PFSK-1 (cell line): ENCODE data around the gene SCGB1A1.

ENCODE experiments used
- FOXP2 ChIP-seq: optimal IDR thresholded peaks from 2 replicates; pipeline ENCODE3; 2011; ENCODE audit warnings: borderline replicate concordance, control low read depth, inconsistent platforms; ENCODE audit not compliant: insufficient read depth; ENCODE audit errors: extremely low read length, extremely low read depth
- POLR2AphosphoS5 ChIP-seq: IDR thresholded peaks from 2 replicates; pipeline ENCODE4 v1.6.1; 2012; ENCODE audit warnings: low read depth, mild to moderate bottlenecking, control low read depth, low read length, moderate library complexity
- SIN3A ChIP-seq: IDR thresholded peaks from 2 replicates; pipeline ENCODE4 v1.6.1; 2012; ENCODE audit warnings: mild to moderate bottlenecking, low read length, moderate library complexity, borderline replicate concordance; ENCODE audit not compliant: insufficient read depth
- TAF1 ChIP-seq: IDR thresholded peaks from 2 replicates; pipeline ENCODE4 v1.6.1; 2012; ENCODE audit warnings: low read length, control low read depth, borderline replicate concordance; ENCODE audit not compliant: insufficient read depth
- TF ChIP-seq, protein P1 (sequence below), 2 experiments: IDR thresholded peaks; 2 replicates each; pipeline versions ENCODE4 v1.6.1 to v1.8.0; 2011 to 2012; ENCODE audit warnings: low read depth in 2 of 2, low read length in 2 of 2, control low read depth in 1 of 2, inconsistent platforms in 1 of 2, mild to moderate bottlenecking in 1 of 2, moderate library complexity in 1 of 2; ENCODE audit not compliant: insufficient read depth in 1 of 2

Gene SCGB1A1

DNA sequence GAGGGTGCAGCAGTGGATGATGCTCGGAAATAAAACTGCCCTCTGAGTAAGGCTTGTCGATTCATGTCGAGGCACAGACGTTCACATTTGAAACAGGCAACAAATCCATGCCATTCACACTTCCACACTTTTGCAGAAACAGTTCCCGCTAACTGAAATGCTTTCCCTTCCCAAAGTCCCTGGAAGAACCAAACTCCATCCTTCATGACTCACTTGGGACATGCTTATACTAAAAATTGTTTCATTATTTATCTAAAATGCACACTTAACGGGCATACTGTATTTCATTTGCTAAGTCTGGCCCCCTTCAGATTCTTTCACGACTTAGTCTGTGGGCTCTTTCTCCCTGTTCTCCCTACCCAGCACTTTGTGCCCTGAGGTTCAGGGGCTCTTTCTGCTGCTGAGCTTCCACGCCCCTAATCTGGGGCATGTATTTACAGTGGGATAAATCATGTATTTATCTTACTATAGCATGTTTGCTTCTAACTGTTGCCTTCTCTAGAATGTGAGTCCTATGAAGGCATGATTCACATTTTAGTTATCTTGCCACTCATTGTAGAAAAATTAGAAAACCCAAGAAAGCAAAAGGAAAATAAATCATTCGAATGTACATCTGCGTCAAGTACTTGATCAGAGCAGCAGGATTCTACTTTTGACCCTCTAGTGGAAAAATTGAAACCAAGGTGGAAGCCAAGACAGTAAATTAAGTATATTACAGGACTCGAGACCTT lies 12.5 kb downstream of the SCGB1A1 start:
- TF ChIP-seq, protein P1, sequence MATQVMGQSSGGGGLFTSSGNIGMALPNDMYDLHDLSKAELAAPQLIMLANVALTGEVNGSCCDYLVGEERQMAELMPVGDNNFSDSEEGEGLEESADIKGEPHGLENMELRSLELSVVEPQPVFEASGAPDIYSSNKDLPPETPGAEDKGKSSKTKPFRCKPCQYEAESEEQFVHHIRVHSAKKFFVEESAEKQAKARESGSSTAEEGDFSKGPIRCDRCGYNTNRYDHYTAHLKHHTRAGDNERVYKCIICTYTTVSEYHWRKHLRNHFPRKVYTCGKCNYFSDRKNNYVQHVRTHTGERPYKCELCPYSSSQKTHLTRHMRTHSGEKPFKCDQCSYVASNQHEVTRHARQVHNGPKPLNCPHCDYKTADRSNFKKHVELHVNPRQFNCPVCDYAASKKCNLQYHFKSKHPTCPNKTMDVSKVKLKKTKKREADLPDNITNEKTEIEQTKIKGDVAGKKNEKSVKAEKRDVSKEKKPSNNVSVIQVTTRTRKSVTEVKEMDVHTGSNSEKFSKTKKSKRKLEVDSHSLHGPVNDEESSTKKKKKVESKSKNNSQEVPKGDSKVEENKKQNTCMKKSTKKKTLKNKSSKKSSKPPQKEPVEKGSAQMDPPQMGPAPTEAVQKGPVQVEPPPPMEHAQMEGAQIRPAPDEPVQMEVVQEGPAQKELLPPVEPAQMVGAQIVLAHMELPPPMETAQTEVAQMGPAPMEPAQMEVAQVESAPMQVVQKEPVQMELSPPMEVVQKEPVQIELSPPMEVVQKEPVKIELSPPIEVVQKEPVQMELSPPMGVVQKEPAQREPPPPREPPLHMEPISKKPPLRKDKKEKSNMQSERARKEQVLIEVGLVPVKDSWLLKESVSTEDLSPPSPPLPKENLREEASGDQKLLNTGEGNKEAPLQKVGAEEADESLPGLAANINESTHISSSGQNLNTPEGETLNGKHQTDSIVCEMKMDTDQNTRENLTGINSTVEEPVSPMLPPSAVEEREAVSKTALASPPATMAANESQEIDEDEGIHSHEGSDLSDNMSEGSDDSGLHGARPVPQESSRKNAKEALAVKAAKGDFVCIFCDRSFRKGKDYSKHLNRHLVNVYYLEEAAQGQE (IDR thresholded peaks at IDR 0.05; ENCODE audit: insufficient read depth in 1 of 2, low read depth in 2 of 2, low read length in 2 of 2): no peak
- TF ChIP-seq SIN3A (no peak), FOXP2 (no peak)

DNA sequence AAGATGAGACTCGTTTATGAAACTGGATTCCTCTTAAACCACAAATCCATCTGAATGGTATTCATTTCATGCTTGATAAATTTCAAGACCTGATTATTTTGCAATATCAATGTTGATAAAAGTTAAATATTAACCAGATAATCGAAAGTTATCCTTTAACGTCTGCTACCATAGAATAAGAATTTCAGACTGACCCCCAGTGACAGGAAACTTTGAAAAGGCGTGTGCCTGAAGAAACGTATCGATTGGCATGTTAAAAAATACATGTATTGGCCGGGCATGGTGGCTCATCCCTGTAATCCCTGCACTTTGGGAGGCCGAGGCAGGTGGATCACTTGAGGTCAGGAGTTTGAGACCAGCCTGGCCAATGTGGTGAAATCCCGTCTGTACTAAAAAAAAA lies 13.9 kb downstream of the SCGB1A1 start:
- TF ChIP-seq, protein P1 (IDR thresholded peaks at IDR 0.05; ENCODE audit: insufficient read depth in 1 of 2, low read depth in 2 of 2, low read length in 2 of 2): no peak
- TF ChIP-seq POLR2AphosphoS5: no peak
- TF ChIP-seq FOXP2: no peak
- no peak for TF ChIP-seq TAF1
- no peak for TF ChIP-seq SIN3A

DNA sequence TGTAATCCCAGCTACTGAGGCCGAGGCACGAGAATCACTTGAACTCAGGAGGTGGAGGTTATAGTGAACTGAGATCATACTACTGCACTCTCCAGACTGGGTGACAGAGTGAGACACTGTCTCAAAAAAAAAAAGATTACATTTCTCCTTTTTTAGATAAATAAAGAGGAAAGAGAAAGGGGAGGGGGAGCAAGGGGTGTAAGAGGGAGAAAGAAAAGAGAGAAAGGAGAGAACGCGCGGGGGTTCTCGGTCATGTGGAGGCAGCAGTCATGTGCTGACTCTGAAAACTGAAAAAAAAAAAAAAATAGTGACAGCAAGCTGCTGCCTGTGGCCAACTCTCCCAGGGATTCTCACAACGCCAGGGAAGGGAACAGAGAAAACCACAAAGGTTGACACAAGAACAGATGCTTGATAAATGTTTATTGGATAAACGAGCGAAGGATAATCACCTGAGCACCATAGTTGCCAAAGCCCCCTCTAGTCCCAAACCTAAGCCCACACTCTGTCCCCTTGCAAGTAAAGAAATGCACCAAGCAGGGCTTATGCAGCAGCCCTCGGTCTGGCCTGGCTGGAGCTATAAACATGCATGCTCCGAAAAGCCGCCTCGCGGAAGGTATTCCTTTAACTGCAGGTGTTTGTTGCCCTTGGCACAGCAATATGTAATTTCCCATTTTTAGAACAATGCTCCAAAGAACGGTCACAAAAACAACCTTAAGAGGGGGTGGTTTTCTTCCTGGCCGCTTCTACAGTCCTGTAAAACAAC lies 14.5 kb downstream of the SCGB1A1 start:
- TF ChIP-seq SIN3A (no peak), TAF1 (no peak), POLR2AphosphoS5 (no peak), FOXP2 (no peak)
- TF ChIP-seq, protein P1 (IDR thresholded peaks at IDR 0.05; ENCODE audit: insufficient read depth in 1 of 2, low read depth in 2 of 2, low read length in 2 of 2): no peak

DNA sequence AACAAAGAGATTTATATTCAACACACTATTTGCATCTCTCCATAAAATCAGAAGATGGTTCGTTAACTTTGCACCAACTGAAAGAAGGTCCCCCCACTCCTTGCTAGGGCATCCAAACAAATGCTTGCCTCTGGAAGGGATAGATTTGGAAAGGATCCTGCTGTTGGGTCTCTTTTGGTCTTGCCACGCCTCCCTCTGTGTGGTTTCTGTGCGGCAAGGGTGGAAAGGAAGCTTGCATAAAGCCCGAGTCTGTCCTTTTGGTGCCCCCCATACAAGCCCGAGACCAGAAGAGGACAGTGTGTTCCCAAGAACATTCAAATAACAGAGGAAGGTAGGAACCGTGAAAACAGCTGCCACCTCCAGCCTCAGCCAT lies 15.1 kb downstream of the SCGB1A1 start:
- no peak for TF ChIP-seq FOXP2
- TF ChIP-seq TAF1: no peak
- TF ChIP-seq, protein P1 (IDR thresholded peaks at IDR 0.05; ENCODE audit: insufficient read depth in 1 of 2, low read depth in 2 of 2, low read length in 2 of 2): no peak
- no peak for TF ChIP-seq SIN3A
- TF ChIP-seq POLR2AphosphoS5: no peak
